Measurements from ENCODE around the gene TANC1. TPM values are rescaled to one million over a fixed set of nuclear protein-coding genes. Genes with fewer than 3 reads are reported as not detected.
A peak's percentile ranks its signal among the peaks of the same experiment; 100 is the strongest.

TANC1 gene
- total RNA-seq, 4 donors from 2014 or later: 34.5 to 125 (median 47.0) TPM

DNA sequence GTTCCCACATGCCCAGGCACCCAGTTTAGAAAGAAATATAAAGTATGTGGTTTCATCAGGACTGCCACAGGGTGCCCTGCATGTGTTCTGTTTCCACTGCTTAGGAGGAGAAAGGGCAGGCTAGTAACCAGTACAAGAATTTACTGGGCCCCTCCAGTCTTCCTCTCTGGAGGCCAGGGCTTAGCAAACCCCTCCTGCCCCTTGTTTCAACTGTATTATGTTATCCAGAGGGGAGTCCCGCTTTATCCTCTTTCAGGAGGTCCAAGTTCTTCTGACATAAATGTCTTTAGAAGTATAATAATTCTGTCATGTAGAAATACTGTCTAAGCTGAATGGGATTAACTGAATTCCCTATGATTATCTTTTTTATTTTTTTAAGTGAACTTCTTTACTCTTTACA, 185.9 kb downstream of the TANC1 start:
- WGBS, 2 donors (ENCODE audit: low coverage in 1 of 2): 80 to 100% methylated on average over 1 of the region's 1 CpG
- intact Hi-C loops (cut with DNase I; ENCODE audit: low total_unique reads): no loop called here
- in situ Hi-C loops (cut with MboI; ENCODE audit: low pct_ligation_motif_present in 1 of 4, low pct_unique_long_range_greater_than_20kb in 1 of 4, low sequenced_read_pairs in 3 of 4): no loop called here
- Histone ChIP-seq H3K27ac (peak overlapping the region; percentile 75 to 86 (median 84)), H3K27me3 (no peaks in the 10 kb centered on the region), H3K4me3 (no peak overlapping the region), H3K9me3 (no peaks in the 10 kb centered on the region), H3K4me1 (peaks cover 22 to 74% (median 65%) of the 10 kb centered on the region in 4 donors), H3K36me3 (no peaks in the 10 kb centered on the region)
- TF ChIP-seq EP300 (IDR thresholded peaks at IDR 0.05; ENCODE audit: low read depth) (no peak), POLR2AphosphoS5 (IDR thresholded peaks at IDR 0.05) (no peak), CTCF (IDR thresholded peaks at IDR 0.05) (no peak), POLR2A (IDR thresholded peaks at IDR 0.05) (no peak)
- no peak for DNase-seq

GRCh38 chr2:159155320-159155719, 186.9 kb downstream of the TANC1 start:
- DNase-seq: peak; percentile 74
- Histone ChIP-seq H3K4me1 (peaks cover 19 to 66% (median 56%) of the 10 kb centered on the region in 4 donors), H3K9me3 (no peaks in the 10 kb centered on the region), H3K4me3 (peak overlapping the region in 1 of 4 donors; percentile 31), H3K36me3 (no peaks in the 10 kb centered on the region), H3K27ac (peak overlapping the region; percentile 72 to 86 (median 84)), H3K27me3 (no peaks in the 10 kb centered on the region)
- in situ Hi-C loops (cut with MboI; ENCODE audit: low pct_ligation_motif_present in 1 of 4, low pct_unique_long_range_greater_than_20kb in 1 of 4, low sequenced_read_pairs in 3 of 4) (no loop called here), intact Hi-C loops (cut with DNase I; ENCODE audit: low total_unique reads) (loop anchor here (5.0 kb wide), 1 partner anchor 1922 kb away; no protein-coding TSS in a partner anchor)
- TF ChIP-seq POLR2AphosphoS5 (IDR thresholded peaks at IDR 0.05): peak in 1 of 3 donors; percentile 32
- TF ChIP-seq CTCF (IDR thresholded peaks at IDR 0.05): peak in 2 of 5 experiments; percentile 52 to 60
- no peak for TF ChIP-seq POLR2A (IDR thresholded peaks at IDR 0.05)
- TF ChIP-seq EP300 (IDR thresholded peaks at IDR 0.05; ENCODE audit: low read depth): no peak
- 41 to 45% methylated on average over 5 to 6 of the region's 6 CpGs for WGBS, 2 donors (ENCODE audit: low coverage in 1 of 2)

DNA sequence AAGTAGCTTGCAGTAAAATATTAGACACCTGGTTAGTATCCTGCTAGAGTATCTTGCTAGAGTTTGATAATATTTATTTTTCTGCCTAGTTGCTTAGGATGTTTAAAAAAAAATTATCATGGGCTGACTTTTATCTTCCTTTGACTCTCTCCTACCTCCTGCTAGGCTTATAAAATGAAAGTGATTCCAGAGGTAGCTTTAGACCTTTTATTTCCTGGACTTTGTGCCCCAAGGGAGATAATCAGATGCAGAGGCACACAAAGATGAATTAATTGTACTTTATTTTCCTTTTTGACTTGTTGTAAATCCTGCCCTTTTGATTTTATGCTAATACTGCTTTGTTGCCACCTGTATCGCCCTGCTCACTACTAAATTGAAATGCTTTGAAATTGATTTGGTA, 187.4 kb downstream of the TANC1 start:
- DNase-seq: no peak
- Histone ChIP-seq H3K36me3 (no peaks in the 10 kb centered on the region), H3K4me3 (peak overlapping the region in 1 of 4 donors; percentile 31), H3K27ac (peak overlapping the region; percentile 72 to 86 (median 84)), H3K9me3 (no peaks in the 10 kb centered on the region), H3K4me1 (peaks cover 14 to 62% (median 52%) of the 10 kb centered on the region in 4 donors), H3K27me3 (no peaks in the 10 kb centered on the region)
- intact Hi-C loops (cut with DNase I; ENCODE audit: low total_unique reads): loop anchor here (5.0 kb wide), 1 partner anchor 1922 kb away; no protein-coding TSS in a partner anchor
- TF ChIP-seq POLR2A (IDR thresholded peaks at IDR 0.05) (peak; percentile 10), POLR2AphosphoS5 (IDR thresholded peaks at IDR 0.05) (no peak), CTCF (IDR thresholded peaks at IDR 0.05) (no peak)
- in situ Hi-C loops (cut with MboI; ENCODE audit: low pct_ligation_motif_present in 1 of 4, low pct_unique_long_range_greater_than_20kb in 1 of 4, low sequenced_read_pairs in 3 of 4): no loop called here
- 55 to 81% methylated on average over 1 of the region's 1 CpG for WGBS, 2 donors (ENCODE audit: low coverage in 1 of 2)

GRCh38 chr2:159156834-159157233, 188.4 kb downstream of the TANC1 start:
- DNase-seq: no peak
- intact Hi-C loops (cut with DNase I; ENCODE audit: low total_unique reads) (loop anchor here (5.0 kb wide), 1 partner anchor 1920 kb away; no protein-coding TSS in a partner anchor), in situ Hi-C loops (cut with MboI; ENCODE audit: low pct_ligation_motif_present in 1 of 4, low pct_unique_long_range_greater_than_20kb in 1 of 4, low sequenced_read_pairs in 3 of 4) (no loop called here)
- Histone ChIP-seq H3K27ac (peak overlapping the region in 2 of 4 donors; percentile 6 to 83), H3K4me1 (peaks cover 11 to 51% (median 43%) of the 10 kb centered on the region in 4 donors), H3K27me3 (no peaks in the 10 kb centered on the region), H3K4me3 (no peak overlapping the region), H3K9me3 (no peaks in the 10 kb centered on the region), H3K36me3 (no peaks in the 10 kb centered on the region)
- TF ChIP-seq EP300 (IDR thresholded peaks at IDR 0.05; ENCODE audit: low read depth) (no peak), POLR2AphosphoS5 (IDR thresholded peaks at IDR 0.05) (no peak)
- 97% methylated on average over 8 of the region's 8 CpGs; no CpG with 5 or more reads in 1 of the 2 donors for WGBS, 2 donors (ENCODE audit: low coverage in 1 of 2)

Data from transverse colon (tissue), 4 donors.